Neuron (in vitro differentiated cells): ENCODE data around the gene IER5.
"Not testable (repeated sequence)": the region's sequence is repeated elsewhere in the genome, so short reads cannot be mapped to it uniquely, and the experiment has no call there.

Source experiments
- H2AFZ ChIP-seq: one replicate; pipeline ENCODE4 v1.6.1; 2013; ENCODE audit warnings: low read depth, mild to moderate bottlenecking, inconsistent platforms, low read length, moderate library complexity
- H3K27me3 ChIP-seq: one replicate; pipeline ENCODE4 v1.6.1; 2013; ENCODE audit warnings: low read length; ENCODE audit not compliant: insufficient read depth
- H3K36me3 ChIP-seq: one replicate; pipeline ENCODE4 v1.6.1; 2013; ENCODE audit warnings: low read length; ENCODE audit not compliant: insufficient read depth
- H3K4me1 ChIP-seq: one replicate; pipeline ENCODE4 v1.6.1; 2013; ENCODE audit warnings: low read length; ENCODE audit not compliant: insufficient read depth
- H3K4me3 ChIP-seq: 2 replicates; pipeline ENCODE4 v1.5.1; 2013; ENCODE audit warnings: mild to moderate bottlenecking, low read length, moderate library complexity
- H3K9me3 ChIP-seq: one replicate; pipeline ENCODE4 v1.6.1; 2013; ENCODE audit warnings: low read length

The IER5 gene

GRCh38 chr1:181088079-181089016 is at the start of gene IER5:
TSS of gene IER5 (plus strand) at chr1:181088700. CDS start at chr1:181088903, 203 bp downstream.
- H2AFZ ChIP-seq = peak within 1 kb of the TSS; percentile 12
- H3K9me3 ChIP-seq = no peaks in the 10 kb centered on the region
- H3K4me3 ChIP-seq = peak within 1 kb of the TSS; percentile 85
- no peaks in the 10 kb centered on the region for H3K36me3 ChIP-seq
- H3K4me1 ChIP-seq = peaks cover 17% of the 10 kb centered on the region
- no peaks in the 10 kb centered on the region for H3K27me3 ChIP-seq

- Histone ChIP-seq H3K4me1 (no peaks in the 10 kb centered on the region), H3K27me3 (no peaks in the 10 kb centered on the region), H3K9me3 (no peaks in the 10 kb centered on the region), H2AFZ (no peak overlapping the region), H3K4me3 (no peak overlapping the region), H3K36me3 (no peaks in the 10 kb centered on the region)
These were observed 48.1 kb upstream of the IER5 start for GRCh38 chr1:181040284-181040865.

- Histone ChIP-seq H3K4me1 (no peaks in the 10 kb centered on the region), H3K27me3 (no peaks in the 10 kb centered on the region), H2AFZ (no peak overlapping the region), H3K9me3 (no peaks in the 10 kb centered on the region), H3K36me3 (no peaks in the 10 kb centered on the region), H3K4me3 (no peak overlapping the region)
These were observed 45.2 kb upstream of the IER5 start for GRCh38 chr1:181043025-181043888.

- no peak overlapping the region for H2AFZ ChIP-seq
- no peaks in the 10 kb centered on the region for H3K9me3 ChIP-seq
- H3K27me3 ChIP-seq = no peaks in the 10 kb centered on the region
- H3K36me3 ChIP-seq = no peaks in the 10 kb centered on the region
- no peak overlapping the region for H3K4me3 ChIP-seq
- H3K4me1 ChIP-seq = no peaks in the 10 kb centered on the region
These were observed 44.0 kb upstream of the IER5 start for GRCh38 chr1:181044449-181044966.

GRCh38 chr1:181045946-181046345 is 42.6 kb upstream of the IER5 start:
- H3K4me1 ChIP-seq, H3K27me3 ChIP-seq, H3K9me3 ChIP-seq, H2AFZ ChIP-seq, H3K36me3 ChIP-seq, H3K4me3 ChIP-seq: not testable (repeated sequence)

- Histone ChIP-seq H2AFZ (no peak overlapping the region), H3K27me3 (peaks cover 3% of the 10 kb centered on the region), H3K9me3 (no peaks in the 10 kb centered on the region), H3K36me3 (no peaks in the 10 kb centered on the region), H3K4me1 (no peaks in the 10 kb centered on the region), H3K4me3 (no peak overlapping the region)
These were observed 39.1 kb upstream of the IER5 start for GRCh38 chr1:181049378-181049777.

GRCh38 chr1:181050922-181051321 is 37.6 kb upstream of the IER5 start:
- Histone ChIP-seq H2AFZ (no peak overlapping the region), H3K36me3 (no peaks in the 10 kb centered on the region), H3K9me3 (no peaks in the 10 kb centered on the region), H3K27me3 (peaks cover 3% of the 10 kb centered on the region), H3K4me1 (no peaks in the 10 kb centered on the region), H3K4me3 (no peak overlapping the region)

GRCh38 chr1:181056560-181056959 is 31.9 kb upstream of the IER5 start:
- Histone ChIP-seq H3K36me3 (no peaks in the 10 kb centered on the region), H3K27me3 (peaks cover 6% of the 10 kb centered on the region), H3K4me1 (no peaks in the 10 kb centered on the region), H2AFZ (no peak overlapping the region), H3K4me3 (no peak overlapping the region), H3K9me3 (peaks cover 7% of the 10 kb centered on the region)

- no peak overlapping the region for H3K4me3 ChIP-seq
- no peaks in the 10 kb centered on the region for H3K36me3 ChIP-seq
- peaks cover 7% of the 10 kb centered on the region for H3K9me3 ChIP-seq
- H3K4me1 ChIP-seq = no peaks in the 10 kb centered on the region
- H3K27me3 ChIP-seq = peaks cover 6% of the 10 kb centered on the region
- H2AFZ ChIP-seq = no peak overlapping the region
These were observed 31.4 kb upstream of the IER5 start for GRCh38 chr1:181057079-181057478.

- H3K27me3 ChIP-seq = peaks cover 2% of the 10 kb centered on the region
- no peak overlapping the region for H2AFZ ChIP-seq
- peaks cover 7% of the 10 kb centered on the region for H3K9me3 ChIP-seq
- peaks cover 2% of the 10 kb centered on the region for H3K4me1 ChIP-seq
- no peaks in the 10 kb centered on the region for H3K36me3 ChIP-seq
- H3K4me3 ChIP-seq = no peak overlapping the region
These were observed 29.1 kb upstream of the IER5 start for GRCh38 chr1:181059435-181059834.

GRCh38 chr1:181060066-181060465 is 28.4 kb upstream of the IER5 start:
- peaks cover 2% of the 10 kb centered on the region for H3K4me1 ChIP-seq
- H3K27me3 ChIP-seq = peaks cover 2% of the 10 kb centered on the region
- H3K4me3 ChIP-seq = no peak overlapping the region
- no peak overlapping the region for H2AFZ ChIP-seq
- H3K36me3 ChIP-seq = no peaks in the 10 kb centered on the region
- H3K9me3 ChIP-seq = peaks cover 7% of the 10 kb centered on the region

- H3K4me3 ChIP-seq, H3K9me3 ChIP-seq, H3K27me3 ChIP-seq: not testable (repeated sequence)
These were observed 27.6 kb upstream of the IER5 start for GRCh38 chr1:181060947-181061346.

GRCh38 chr1:181061487-181061886 is 27.0 kb upstream of the IER5 start:
- H3K36me3 ChIP-seq = no peaks in the 10 kb centered on the region
- H3K9me3 ChIP-seq = peaks cover 7% of the 10 kb centered on the region
- no peak overlapping the region for H2AFZ ChIP-seq
- no peak overlapping the region for H3K4me3 ChIP-seq
- H3K27me3 ChIP-seq = peaks cover 2% of the 10 kb centered on the region
- H3K4me1 ChIP-seq = peaks cover 2% of the 10 kb centered on the region

More at GRCh38 chr1:181060947-181061346, 27.6 kb upstream of the IER5 start:
- H2AFZ ChIP-seq, H3K4me1 ChIP-seq, H3K36me3 ChIP-seq: not testable (repeated sequence)
